Measurements from ENCODE around the gene APRT.

DNA sequence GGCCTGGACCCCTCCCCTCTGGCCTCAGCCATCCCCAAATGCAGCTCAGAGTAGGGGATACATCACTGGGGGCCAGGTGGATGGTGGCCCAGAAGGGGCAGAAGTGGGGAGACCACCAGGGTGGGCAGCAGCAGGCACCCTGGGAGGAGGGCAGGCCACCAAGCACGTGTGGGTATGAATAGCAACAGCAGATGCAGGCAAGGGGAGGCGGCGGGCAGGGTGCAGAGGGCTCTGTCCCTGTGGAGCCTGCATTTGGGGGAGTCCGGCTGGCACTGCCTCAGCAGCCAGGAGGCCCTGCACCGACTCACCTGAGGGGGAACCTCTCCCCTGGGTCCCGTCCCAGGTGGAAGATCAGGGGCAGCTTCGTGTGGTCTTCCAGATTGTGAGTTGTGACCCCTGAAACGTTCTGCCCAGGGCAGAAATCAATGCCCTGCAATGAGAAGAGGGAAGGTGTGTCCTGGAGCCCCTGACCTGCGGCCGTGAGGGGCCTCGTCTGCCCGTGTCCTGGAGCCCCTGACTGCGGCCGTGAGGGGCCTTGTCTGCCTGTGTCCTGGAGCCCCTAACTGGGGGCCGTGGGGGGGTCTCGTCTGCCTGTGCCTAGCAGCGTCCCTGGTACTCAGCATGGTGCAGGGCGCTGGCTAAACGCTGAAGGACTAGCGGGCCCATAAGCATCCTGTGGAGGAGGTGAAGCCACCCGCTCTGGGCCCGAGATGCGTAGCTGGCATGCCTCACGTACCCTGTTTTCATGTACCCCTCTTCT lies 10.7 kb upstream of the APRT start:
- TF ChIP-seq, protein P1, sequence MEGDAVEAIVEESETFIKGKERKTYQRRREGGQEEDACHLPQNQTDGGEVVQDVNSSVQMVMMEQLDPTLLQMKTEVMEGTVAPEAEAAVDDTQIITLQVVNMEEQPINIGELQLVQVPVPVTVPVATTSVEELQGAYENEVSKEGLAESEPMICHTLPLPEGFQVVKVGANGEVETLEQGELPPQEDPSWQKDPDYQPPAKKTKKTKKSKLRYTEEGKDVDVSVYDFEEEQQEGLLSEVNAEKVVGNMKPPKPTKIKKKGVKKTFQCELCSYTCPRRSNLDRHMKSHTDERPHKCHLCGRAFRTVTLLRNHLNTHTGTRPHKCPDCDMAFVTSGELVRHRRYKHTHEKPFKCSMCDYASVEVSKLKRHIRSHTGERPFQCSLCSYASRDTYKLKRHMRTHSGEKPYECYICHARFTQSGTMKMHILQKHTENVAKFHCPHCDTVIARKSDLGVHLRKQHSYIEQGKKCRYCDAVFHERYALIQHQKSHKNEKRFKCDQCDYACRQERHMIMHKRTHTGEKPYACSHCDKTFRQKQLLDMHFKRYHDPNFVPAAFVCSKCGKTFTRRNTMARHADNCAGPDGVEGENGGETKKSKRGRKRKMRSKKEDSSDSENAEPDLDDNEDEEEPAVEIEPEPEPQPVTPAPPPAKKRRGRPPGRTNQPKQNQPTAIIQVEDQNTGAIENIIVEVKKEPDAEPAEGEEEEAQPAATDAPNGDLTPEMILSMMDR (conservative IDR thresholded peaks at IDR 0.05 in 1 of 2, IDR thresholded peaks at IDR 0.05 in 1 of 2; ENCODE audit: extremely low read depth in 1 of 2, insufficient read depth in 1 of 2, low read depth in 1 of 2, low read length in 2 of 2), result no peak
- no peak for TF ChIP-seq EZH2 (IDR thresholded peaks at IDR 0.05; ENCODE audit: borderline replicate concordance, low read length)
